Skin epidermis (tissue), 12 donors: ENCODE measurements around the gene NHEJ1.

Experiments used
- H3K27ac ChIP-seq, 21 experiments: fragments of 200-600 bp; sonication (generic) in 11 of 21; one replicate each; pipeline ENCODE4 v1.5.0; 2020; ENCODE audit warnings: mild to moderate bottlenecking in 3 of 21, inconsistent platforms in 2 of 21, moderate library complexity in 2 of 21
- H3K4me3 ChIP-seq, 7 experiments: fragments of 200-600 bp; sonication (generic) in 2 of 7; one replicate each; pipeline ENCODE4 v1.5.0; 2020; ENCODE audit warnings: inconsistent platforms in 2 of 7, mild to moderate bottlenecking in 2 of 7, moderate library complexity in 1 of 7

Gene NHEJ1

DNA sequence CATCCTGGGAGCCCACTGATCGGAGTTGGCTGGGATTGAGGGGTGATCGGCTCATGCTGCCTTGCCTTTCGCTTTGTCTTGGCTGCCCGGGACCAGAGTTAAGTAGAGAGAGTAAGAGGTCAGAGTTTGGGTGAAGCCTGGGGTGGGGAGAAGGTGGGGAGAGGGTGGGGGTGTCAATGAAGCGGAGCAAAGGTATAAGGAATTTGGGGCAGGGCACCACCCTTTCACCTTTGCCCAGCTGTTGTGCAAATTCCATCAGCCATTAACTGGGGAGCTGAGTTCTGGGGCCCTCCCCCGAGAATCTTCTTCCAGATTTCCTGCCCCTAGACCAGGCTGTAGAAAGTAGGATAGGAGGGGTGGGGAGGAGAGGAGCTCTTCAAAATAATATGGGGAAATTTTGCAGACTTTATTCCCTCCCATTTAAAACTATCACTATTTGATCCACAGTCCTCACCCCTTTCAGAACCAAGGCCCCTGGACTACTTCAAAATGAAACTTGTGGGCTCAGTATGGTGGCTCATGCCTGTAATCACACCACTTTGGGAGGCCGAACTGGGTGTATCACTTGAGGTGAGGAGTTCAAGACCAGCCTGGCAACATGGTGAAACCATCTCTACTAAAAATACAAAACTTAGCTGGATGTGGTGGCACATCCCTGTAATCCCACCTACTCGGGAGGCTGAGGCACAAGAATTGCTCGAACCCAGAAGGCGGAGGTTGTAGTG is 9.5 kb upstream of the NHEJ1 start, which contains the start of gene SLC23A3:
SLC23A3 (minus strand) TSS at position 100 of the 725 bp plus-strand sequence; CDS start at position 55, 45 bp downstream.
- H3K27ac ChIP-seq: peak within 1 kb of the TSS in 3 of 21 experiments; percentile 2 to 55 (median 16)
- H3K4me3 ChIP-seq: no peak within 1 kb of the TSS

DNA sequence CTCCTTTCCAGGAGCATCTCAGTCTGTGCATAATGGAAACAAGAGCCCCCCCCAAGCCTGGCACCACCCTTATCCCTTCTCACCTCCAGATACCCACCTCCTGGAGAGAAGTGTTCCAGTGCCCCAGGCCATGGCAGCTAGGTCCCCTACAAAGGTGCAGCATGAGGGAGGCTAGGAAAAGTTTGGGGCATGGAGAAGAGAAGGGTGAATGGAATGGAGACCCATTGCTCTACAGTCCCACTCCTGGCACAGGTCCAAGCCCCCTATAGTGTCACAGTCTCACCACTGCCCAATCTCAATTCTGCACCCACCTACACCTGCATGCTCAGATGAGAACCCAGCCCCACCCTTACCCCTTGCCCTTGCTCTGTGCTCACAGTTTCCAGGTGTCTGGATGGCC is 8.3 kb upstream of the NHEJ1 start:
- peak overlapping the region in 1 of 21 experiments; percentile 2 for H3K27ac ChIP-seq
- no peak overlapping the region for H3K4me3 ChIP-seq

DNA sequence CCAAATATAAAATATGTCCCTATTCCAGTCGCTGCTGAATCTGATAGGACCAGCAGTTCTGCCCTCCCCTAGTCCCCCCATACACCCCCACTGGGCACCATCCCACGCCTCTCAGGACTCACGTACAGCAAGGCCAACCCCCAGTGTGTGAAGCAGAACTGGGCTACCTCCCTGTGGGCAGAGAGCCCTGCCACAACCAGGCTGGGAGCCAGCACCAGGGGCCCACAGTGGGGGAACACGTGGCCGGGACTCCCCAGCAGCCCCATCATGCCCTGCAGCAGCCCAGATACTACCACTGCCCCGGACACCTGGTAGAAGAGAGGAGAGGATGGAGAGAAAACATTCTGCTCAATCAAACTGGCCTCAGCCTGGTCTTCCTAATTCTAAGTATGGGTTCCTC is 7.9 kb upstream of the NHEJ1 start:
- H3K27ac ChIP-seq: peak overlapping the region in 1 of 21 experiments; percentile 2
- H3K4me3 ChIP-seq: no peak overlapping the region

DNA sequence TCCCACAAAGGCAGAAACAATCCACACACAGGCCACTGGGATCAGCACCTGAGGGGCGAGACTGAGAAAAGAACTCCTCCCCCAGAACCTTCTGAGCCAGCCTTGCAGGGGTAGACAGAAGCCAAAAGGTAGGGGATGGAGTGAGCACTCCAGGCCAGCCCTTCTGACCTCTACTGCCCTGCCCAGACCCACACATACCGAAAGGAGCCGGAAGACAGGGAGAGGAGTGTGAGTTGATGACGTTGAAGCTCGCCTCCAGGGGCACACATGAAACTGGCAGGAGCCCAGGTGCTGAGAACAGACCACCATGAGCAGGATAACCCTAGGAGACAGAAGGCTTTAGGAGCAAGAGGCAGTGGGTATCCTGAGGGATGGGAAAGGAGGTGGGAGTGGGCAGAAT is 7.4 kb upstream of the NHEJ1 start:
- Histone ChIP-seq H3K4me3 (no peak overlapping the region), H3K27ac (no peak overlapping the region)

- H3K27ac ChIP-seq: no peak overlapping the region
- H3K4me3 ChIP-seq: no peak overlapping the region
These were observed 4.7 kb upstream of the NHEJ1 start for GRCh38 chr2:219165058-219165911.

- no peak overlapping the region for H3K4me3 ChIP-seq
These were observed 2.5 kb upstream of the NHEJ1 start for GRCh38 chr2:219163156-219163555.

GRCh38 chr2:219161097-219161496 is 482 bp upstream of the NHEJ1 start:
- peak overlapping the region; percentile 50 to 73 (median 65) for H3K4me3 ChIP-seq
- peak overlapping the region in 16 of 21 experiments; percentile 78 to 97 (median 89) for H3K27ac ChIP-seq

More at GRCh38 chr2:219163156-219163555, 2.5 kb upstream of the NHEJ1 start:
- no peak overlapping the region for H3K27ac ChIP-seq

DNA sequence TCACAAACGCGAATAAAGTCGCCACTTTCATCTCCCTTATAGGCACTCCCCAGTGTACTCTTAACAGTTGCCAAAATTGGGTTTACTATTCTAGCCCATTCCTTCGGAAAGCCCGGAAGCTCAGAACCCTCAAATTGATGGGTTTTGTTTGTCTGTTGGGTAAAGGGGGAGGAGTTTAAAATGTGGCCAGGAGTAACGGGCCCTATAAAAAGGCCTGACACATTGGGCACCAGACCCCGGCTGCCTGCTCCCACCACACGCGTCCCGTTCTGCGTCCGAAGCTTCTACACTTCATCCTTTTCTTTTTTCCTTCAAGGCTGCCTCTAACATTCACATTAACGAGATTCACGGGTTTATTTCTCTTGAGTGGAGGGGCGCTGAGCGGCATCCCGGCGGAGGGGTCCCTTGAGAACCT is 837 bp downstream of the NHEJ1 start:
- peak overlapping the region in 19 of 21 experiments; percentile 78 to 97 (median 89) for H3K27ac ChIP-seq
- H3K4me3 ChIP-seq: peak overlapping the region; percentile 50 to 73 (median 65)

GRCh38 chr2:219158586-219158985 is 2.0 kb downstream of the NHEJ1 start:
- Histone ChIP-seq H3K4me3 (no peak overlapping the region), H3K27ac (no peak overlapping the region)

DNA sequence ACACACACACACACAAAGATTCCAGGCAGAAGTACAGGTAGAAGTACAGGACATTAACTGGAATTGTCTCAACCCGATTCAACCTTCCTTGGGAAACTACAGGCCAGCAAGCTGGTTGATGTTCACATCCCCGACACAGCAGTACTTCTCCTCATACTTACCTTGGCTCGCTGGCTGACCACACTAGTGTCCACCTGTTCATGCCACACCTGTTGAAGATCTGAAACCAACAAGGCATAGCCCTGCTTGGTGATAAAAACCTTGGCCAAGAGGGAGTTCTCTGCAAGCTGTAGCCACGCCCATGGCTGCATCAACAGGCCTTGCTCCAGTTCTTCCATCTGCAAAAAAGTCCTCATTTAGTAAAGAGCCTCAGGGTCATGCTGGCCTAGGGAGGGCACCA is 2.6 kb downstream of the NHEJ1 start:
- no peak overlapping the region for H3K4me3 ChIP-seq
- H3K27ac ChIP-seq: no peak overlapping the region

GRCh38 chr2:219157396-219157795 is 3.2 kb downstream of the NHEJ1 start:
- H3K27ac ChIP-seq: no peak overlapping the region
- H3K4me3 ChIP-seq: no peak overlapping the region

DNA sequence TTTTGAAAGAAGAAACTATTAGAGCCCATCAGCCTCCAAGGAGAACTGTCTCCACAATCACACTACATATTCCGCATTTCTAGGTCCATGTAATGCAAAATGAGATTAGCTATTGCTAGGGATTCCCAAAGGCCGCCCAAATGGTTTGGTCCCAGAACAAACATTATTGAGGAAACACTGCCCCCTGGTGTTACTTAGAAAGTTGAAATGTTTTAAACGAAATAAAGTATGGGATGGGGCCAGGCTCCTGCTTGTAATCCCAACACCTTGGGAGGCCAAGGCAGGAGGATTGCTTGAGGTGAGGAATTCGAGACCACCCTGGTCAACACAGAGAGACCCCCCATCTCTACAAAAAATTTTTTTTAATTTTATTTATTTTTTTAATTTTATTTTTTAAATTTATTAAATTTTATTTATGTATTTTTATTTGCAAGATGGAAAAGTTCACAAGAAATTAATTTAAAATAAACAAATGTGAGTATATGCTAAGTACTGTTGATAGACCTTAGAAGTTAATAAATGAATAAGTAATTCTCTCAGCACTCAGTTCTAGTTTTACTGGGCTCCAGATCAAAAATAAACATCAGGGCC is 5.5 kb downstream of the NHEJ1 start:
- Histone ChIP-seq H3K4me3 (no peak overlapping the region), H3K27ac (no peak overlapping the region)

DNA sequence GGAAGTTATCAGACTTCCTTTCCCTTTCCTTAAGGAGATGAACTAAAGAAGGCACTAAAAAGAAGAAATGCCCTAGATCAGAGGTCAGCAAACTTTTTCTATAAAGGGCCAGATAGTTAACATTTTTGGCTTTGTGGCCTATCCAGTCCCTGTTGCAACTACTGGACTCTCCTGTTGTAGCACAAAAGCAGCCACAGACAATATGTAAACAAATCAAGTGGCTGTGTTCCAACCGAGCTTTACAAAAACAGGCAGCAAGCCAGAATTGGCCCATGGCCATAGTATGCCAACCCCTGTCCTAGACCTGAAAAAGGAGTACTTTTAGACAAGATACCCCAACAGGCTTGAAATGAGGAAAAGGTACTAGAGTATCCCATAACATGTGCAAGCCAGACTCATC is 10.9 kb downstream of the NHEJ1 start:
- no peak overlapping the region for H3K27ac ChIP-seq

GRCh38 chr2:219142329-219142728 is 18.3 kb downstream of the NHEJ1 start:
- Histone ChIP-seq H3K27ac (no peak overlapping the region), H3K4me3 (no peak overlapping the region)

More for the DNA sequence above, 10.9 kb downstream of the NHEJ1 start:
- H3K4me3 ChIP-seq: no peak overlapping the region

- Histone ChIP-seq H3K27ac (no peak overlapping the region), H3K4me3 (no peak overlapping the region)
These were observed 19.9 kb downstream of the NHEJ1 start for GRCh38 chr2:219140722-219141121.

DNA sequence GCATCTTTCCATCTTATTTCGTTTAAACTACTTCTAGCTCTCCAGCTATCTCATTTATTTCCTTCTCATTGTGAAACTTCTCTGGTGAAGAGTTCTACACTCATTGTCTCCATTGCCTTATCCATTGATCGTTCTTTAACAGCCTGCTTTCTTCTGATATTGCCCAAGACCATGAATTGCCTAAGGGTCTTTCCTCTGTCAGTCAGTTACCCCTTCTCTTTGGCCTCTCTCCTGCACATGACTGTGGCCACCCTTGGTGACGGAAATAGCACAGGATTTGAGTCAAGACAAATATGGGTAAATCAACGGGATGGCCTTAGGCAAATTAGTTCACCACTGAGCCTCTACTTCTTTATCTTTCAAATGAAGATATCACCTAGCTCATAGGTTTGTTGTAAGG is 26.6 kb downstream of the NHEJ1 start:
- Histone ChIP-seq H3K27ac (no peak overlapping the region), H3K4me3 (no peak overlapping the region)

- H3K4me3 ChIP-seq: no peak overlapping the region
- H3K27ac ChIP-seq: no peak overlapping the region
These were observed 28.9 kb downstream of the NHEJ1 start for GRCh38 chr2:219131744-219132143.

GRCh38 chr2:219131327-219131726 is 29.3 kb downstream of the NHEJ1 start:
- H3K27ac ChIP-seq: no peak overlapping the region

GRCh38 chr2:219129589-219129988 is 31.0 kb downstream of the NHEJ1 start:
- H3K4me3 ChIP-seq: no peak overlapping the region
- H3K27ac ChIP-seq: no peak overlapping the region

More at GRCh38 chr2:219131327-219131726, 29.3 kb downstream of the NHEJ1 start:
- H3K4me3 ChIP-seq: no peak overlapping the region

DNA sequence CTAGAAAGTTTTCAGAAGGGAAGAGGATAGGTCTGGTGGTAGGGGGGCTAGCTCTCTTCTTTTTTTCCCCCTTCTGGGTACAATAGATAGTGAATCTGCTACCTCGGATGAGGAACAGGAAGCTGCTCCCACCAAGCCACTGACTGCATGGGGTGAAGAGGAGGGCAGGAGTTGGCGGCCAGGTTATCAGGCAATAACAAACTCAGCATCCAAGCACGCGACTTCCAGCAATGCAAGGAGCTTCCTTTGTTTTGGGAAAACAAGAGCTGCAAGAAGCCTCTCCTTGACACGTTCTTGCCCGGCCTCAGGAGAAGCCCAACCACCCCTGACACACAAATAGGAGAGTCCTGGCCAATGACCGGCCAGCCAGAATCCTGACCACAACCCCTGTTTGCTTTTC is 32.2 kb downstream of the NHEJ1 start:
- no peak overlapping the region for H3K4me3 ChIP-seq
- H3K27ac ChIP-seq: no peak overlapping the region
